ENCODE data around the gene XRCC4.

XRCC4 gene

DNA sequence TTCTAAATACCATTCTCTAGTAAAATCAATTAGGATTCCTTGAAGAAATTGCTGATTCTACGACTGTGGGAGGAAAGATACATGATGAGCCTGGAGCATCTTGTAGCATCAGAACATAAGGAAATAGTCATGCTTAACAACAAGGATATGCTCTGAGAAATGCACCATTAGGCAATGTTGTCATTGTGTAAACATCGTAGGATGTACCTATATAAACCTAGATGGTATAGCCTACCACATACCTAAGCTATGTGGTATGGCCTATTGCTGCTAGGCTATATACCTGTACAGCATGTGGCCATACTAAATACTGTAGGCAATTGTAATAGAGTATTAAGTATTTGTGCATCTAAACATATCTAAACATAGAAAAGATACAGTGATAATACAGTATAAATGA lies 316.8 kb downstream of the XRCC4 start:
- Histone ChIP-seq H3K36me3 (ENCODE audit: low read depth) (no peaks in the 10 kb centered on the region), H3K4me1 (ENCODE audit: insufficient read depth, poor library complexity, severe bottlenecking) (no peaks in the 10 kb centered on the region), H3K27ac (ENCODE audit: poor library complexity, severe bottlenecking) (no peak overlapping the region), H3K9me3 (ENCODE audit: severe bottlenecking) (no peaks in the 10 kb centered on the region), H3K27me3 (ENCODE audit: insufficient read depth, poor library complexity, severe bottlenecking) (no peaks in the 10 kb centered on the region), H3K4me3 (ENCODE audit: severe bottlenecking) (no peak overlapping the region)
- DNase-seq (ENCODE audit: low spot score) (no peak), ATAC-seq (ENCODE audit: low read depth) (peak; percentile 27; the same call in 1 of the 3 replicates)
- TF ChIP-seq, protein P1, sequence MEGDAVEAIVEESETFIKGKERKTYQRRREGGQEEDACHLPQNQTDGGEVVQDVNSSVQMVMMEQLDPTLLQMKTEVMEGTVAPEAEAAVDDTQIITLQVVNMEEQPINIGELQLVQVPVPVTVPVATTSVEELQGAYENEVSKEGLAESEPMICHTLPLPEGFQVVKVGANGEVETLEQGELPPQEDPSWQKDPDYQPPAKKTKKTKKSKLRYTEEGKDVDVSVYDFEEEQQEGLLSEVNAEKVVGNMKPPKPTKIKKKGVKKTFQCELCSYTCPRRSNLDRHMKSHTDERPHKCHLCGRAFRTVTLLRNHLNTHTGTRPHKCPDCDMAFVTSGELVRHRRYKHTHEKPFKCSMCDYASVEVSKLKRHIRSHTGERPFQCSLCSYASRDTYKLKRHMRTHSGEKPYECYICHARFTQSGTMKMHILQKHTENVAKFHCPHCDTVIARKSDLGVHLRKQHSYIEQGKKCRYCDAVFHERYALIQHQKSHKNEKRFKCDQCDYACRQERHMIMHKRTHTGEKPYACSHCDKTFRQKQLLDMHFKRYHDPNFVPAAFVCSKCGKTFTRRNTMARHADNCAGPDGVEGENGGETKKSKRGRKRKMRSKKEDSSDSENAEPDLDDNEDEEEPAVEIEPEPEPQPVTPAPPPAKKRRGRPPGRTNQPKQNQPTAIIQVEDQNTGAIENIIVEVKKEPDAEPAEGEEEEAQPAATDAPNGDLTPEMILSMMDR (IDR thresholded peaks at IDR 0.05; ENCODE audit: poor library complexity, severe bottlenecking), result no peak

DNA sequence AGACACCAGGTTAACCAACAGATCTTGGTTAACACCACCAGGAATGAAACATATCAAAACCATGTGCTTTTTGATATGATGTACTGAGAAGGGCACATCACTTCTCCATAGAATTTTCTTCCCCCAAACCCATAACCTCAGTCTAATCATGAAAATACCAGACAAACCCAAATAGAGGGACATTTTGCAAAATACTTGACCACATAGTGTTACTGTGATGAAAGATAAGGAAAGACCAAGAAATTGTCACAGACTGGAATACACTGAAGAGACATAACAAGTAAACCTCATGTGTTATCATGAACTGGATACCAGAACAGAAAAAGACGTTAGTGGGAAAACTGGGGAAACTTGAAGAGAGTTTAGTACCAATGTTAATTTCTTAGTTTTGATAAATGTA lies 319.3 kb downstream of the XRCC4 start:
- Histone ChIP-seq H3K36me3 (ENCODE audit: low read depth) (no peaks in the 10 kb centered on the region), H3K9me3 (ENCODE audit: severe bottlenecking) (no peaks in the 10 kb centered on the region), H3K27me3 (ENCODE audit: insufficient read depth, poor library complexity, severe bottlenecking) (no peaks in the 10 kb centered on the region), H3K4me3 (ENCODE audit: severe bottlenecking) (no peak overlapping the region), H3K27ac (ENCODE audit: poor library complexity, severe bottlenecking) (no peak overlapping the region), H3K4me1 (ENCODE audit: insufficient read depth, poor library complexity, severe bottlenecking) (no peaks in the 10 kb centered on the region)
- ATAC-seq (ENCODE audit: low read depth), result no peak
- DNase-seq (ENCODE audit: low spot score), result no peak
- TF ChIP-seq, protein P1 (IDR thresholded peaks at IDR 0.05; ENCODE audit: poor library complexity, severe bottlenecking), result no peak

- TF ChIP-seq, protein P1 (IDR thresholded peaks at IDR 0.05; ENCODE audit: poor library complexity, severe bottlenecking), result no peak
- DNase-seq (ENCODE audit: low spot score) (no peak), ATAC-seq (ENCODE audit: low read depth) (no peak)
Measured at GRCh38 chr5:83397658-83398057, 320.3 kb downstream of the XRCC4 start.

GRCh38 chr5:83400241-83400640 lies 322.9 kb downstream of the XRCC4 start:
- Histone ChIP-seq H3K36me3 (ENCODE audit: low read depth) (no peaks in the 10 kb centered on the region), H3K4me1 (ENCODE audit: insufficient read depth, poor library complexity, severe bottlenecking) (no peaks in the 10 kb centered on the region), H3K27me3 (ENCODE audit: insufficient read depth, poor library complexity, severe bottlenecking) (no peaks in the 10 kb centered on the region), H3K4me3 (ENCODE audit: severe bottlenecking) (no peak overlapping the region), H3K27ac (ENCODE audit: poor library complexity, severe bottlenecking) (no peak overlapping the region), H3K9me3 (ENCODE audit: severe bottlenecking) (no peaks in the 10 kb centered on the region)
- TF ChIP-seq, protein P1 (IDR thresholded peaks at IDR 0.05; ENCODE audit: poor library complexity, severe bottlenecking), result no peak
- DNase-seq (ENCODE audit: low spot score), result no peak
- ATAC-seq (ENCODE audit: low read depth), result no peak

More at GRCh38 chr5:83397658-83398057, 320.3 kb downstream of the XRCC4 start:
- Histone ChIP-seq H3K4me3 (ENCODE audit: severe bottlenecking) (no peak overlapping the region), H3K36me3 (ENCODE audit: low read depth) (no peaks in the 10 kb centered on the region), H3K9me3 (ENCODE audit: severe bottlenecking) (no peaks in the 10 kb centered on the region), H3K27me3 (ENCODE audit: insufficient read depth, poor library complexity, severe bottlenecking) (no peaks in the 10 kb centered on the region), H3K4me1 (ENCODE audit: insufficient read depth, poor library complexity, severe bottlenecking) (no peaks in the 10 kb centered on the region), H3K27ac (ENCODE audit: poor library complexity, severe bottlenecking) (no peak overlapping the region)

- Histone ChIP-seq H3K27me3 (ENCODE audit: insufficient read depth, poor library complexity, severe bottlenecking) (no peaks in the 10 kb centered on the region), H3K36me3 (ENCODE audit: low read depth) (no peaks in the 10 kb centered on the region), H3K4me1 (ENCODE audit: insufficient read depth, poor library complexity, severe bottlenecking) (no peaks in the 10 kb centered on the region), H3K9me3 (ENCODE audit: severe bottlenecking) (no peaks in the 10 kb centered on the region), H3K27ac (ENCODE audit: poor library complexity, severe bottlenecking) (no peak overlapping the region), H3K4me3 (ENCODE audit: severe bottlenecking) (no peak overlapping the region)
- no peak for DNase-seq (ENCODE audit: low spot score)
- no peak for ATAC-seq (ENCODE audit: low read depth)
- TF ChIP-seq, protein P1 (IDR thresholded peaks at IDR 0.05; ENCODE audit: poor library complexity, severe bottlenecking), result no peak
Measured at GRCh38 chr5:83400701-83401100, 323.4 kb downstream of the XRCC4 start.
